Camera-type eye (tissue), 1 donor: Measurements from ENCODE around the gene LLPH. TPM values are rescaled to one million over a fixed set of nuclear protein-coding genes. Genes with fewer than 3 reads are reported as not detected.

Experiments
- total RNA-seq: library from RNA; depleted of rRNA; stranded (reverse); fragments of >200 nt; gene quantifications from one replicate; pipeline ENCODE4 v1.2.3, GENCODE V29; 2014

LLPH gene
- total RNA-seq, result 8.0 TPM

DNA sequence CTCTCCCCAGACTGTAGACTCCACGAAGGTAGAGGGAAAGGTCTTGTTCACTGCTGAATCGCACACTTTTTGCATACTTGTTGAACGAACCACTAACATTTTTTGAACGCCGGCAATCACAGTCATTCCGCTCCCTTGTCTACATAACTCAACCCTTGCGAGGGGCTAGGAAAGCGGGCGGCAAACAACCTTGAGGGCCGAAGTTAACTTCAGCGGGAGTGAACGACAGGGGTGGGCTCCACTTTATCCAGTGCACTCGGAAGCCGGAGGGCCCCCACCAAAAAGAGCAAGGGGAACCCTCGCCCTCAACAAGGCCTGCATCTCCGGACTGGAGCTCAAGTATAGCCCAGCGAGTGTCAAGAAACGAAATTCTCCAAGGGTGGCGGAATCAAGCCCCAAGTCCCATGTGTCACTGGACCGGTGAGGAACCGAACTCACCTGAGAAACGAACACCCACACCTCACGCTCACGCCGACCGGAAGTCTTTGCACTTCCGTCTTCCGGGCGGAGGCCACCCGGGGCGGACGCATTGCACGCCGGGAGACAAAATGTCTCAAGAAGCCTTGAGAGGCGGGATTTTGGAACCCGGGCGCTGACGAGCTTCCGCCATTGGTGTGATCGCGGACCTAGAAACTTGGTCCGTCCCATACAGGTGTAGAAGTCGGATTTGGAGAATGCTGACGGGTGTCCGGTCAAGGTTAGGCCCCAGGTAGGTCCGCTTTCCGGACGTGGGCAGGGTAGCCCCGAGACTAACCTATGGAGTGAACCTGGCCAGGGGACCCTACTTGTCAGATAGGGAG lies at the start of gene LLPH:
TSS of gene LLPH (minus strand) at position 484 of the 800 bp plus-strand sequence. CDS start 1,644 bp downstream, outside the sequence.

DNA sequence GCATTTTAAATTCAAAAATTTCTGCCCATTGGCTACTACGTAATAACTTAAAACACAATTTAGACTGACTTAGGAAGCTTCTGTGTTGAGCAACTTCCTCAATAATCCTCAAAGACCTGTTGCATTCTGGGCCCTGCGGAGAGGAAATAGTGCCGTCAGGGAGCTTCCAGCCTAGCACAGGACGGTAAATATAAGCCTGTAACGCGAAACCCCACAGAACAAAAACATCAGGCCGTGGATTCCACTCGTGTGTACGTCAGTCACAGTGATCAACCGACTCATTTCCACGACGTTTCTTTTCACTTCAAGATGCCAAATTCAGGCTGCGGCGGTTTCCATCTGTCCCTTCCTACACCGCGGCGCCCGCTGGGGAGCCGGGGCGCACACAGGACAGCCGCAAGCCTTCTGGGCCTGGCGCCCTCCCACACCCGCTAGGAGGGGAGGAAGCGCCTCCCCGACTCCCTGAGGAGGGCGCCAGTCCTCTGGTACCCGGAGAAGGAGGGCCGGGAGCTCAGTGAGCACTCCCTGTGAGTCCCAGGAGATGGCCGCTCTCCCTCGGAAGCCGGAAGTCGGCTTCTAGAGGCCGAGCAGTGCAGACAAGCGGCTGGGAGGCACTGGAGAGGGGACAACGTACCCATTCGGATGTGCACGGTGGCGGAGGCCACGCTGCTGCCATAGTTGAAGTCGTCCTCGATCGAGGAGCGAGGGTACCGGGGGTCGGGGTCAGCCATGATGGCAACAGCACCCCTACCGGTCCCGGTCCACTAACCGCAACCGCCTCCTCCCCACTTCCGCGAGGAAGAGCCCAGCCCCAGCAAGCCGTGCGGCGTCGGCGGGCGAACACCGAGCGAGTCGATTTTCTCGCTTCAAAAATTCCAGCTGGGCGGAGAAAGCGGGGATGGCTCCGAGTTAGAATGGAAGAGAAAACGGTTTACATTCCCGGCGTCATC lies 38.9 kb upstream of the LLPH start, which contains the start of gene TMBIM4:
TSS of gene TMBIM4 (minus strand) at position 776 of the 950 bp plus-strand sequence. CDS start at position 731, 45 bp downstream.

Other genes starting within 250 kb of the LLPH start
- 135 TPM for gene TMBIM4, start 39.2 kb upstream of the LLPH start, total RNA-seq
- 12.0 TPM for gene IRAK3, start 58.5 kb upstream of the LLPH start, total RNA-seq
- gene HELB, start 171.7 kb upstream of the LLPH start, total RNA-seq, result 14.5 TPM